Kidney (tissue), 14 donors: ENCODE results near the gene TPP1. TPM values are rescaled to one million over a fixed set of nuclear protein-coding genes. Genes with fewer than 3 reads are reported as not detected.

Experiments
- DNase-seq, 5 donors: peaks; one replicate each; pipeline ENCODE4 v3.0.0-alpha.2; 2013 to 2020
- FAIRE-seq: peaks from 2 replicates; lab custom pipeline; 2012; peaks lifted over from hg19 to GRCh38; lab: Jason Lieb, UNC
- H3K27ac ChIP-seq, 2 donors: one replicate each; pipeline ENCODE4 v1.7.0; 2013; ENCODE audit warnings: low read depth in 2 of 2, low read length in 2 of 2, inconsistent platforms in 1 of 2
- H3K27me3 ChIP-seq: one replicate; pipeline ENCODE4 v1.7.1; 2013; ENCODE audit warnings: low read length, inconsistent platforms; ENCODE audit not compliant: control insufficient read depth, insufficient read depth
- H3K36me3 ChIP-seq, 3 donors: one replicate each; pipeline versions ENCODE4 v1.7.0 to v1.7.1; 2013; ENCODE audit warnings: low read length in 3 of 3, control low read depth in 1 of 3, inconsistent platforms in 1 of 3; ENCODE audit not compliant: insufficient read depth in 3 of 3, control insufficient read depth in 2 of 3
- H3K4me1 ChIP-seq, 3 donors: one replicate each; pipeline versions ENCODE4 v1.7.0 to v1.7.1; 2013; ENCODE audit warnings: low read length in 3 of 3, inconsistent platforms in 1 of 3, low read depth in 1 of 3; ENCODE audit not compliant: control insufficient read depth in 2 of 3, insufficient read depth in 2 of 3
- H3K4me3 ChIP-seq, 3 donors: one replicate each; pipeline versions ENCODE4 v1.7.0 to v1.8.1; 2013; ENCODE audit warnings: low read length in 3 of 3, control low read depth in 1 of 3, inconsistent platforms in 1 of 3
- H3K9ac ChIP-seq, 3 donors: one replicate each; pipeline versions ENCODE4 v1.7.0 to v1.7.1; 2013; ENCODE audit warnings: low read length in 3 of 3, control low read depth in 1 of 3, inconsistent platforms in 1 of 3
- H3K9me3 ChIP-seq, 3 donors: one replicate each; pipeline versions ENCODE4 v1.7.0 to v1.7.1; 2013; ENCODE audit warnings: low read length in 3 of 3, control low read depth in 1 of 3, inconsistent platforms in 1 of 3; ENCODE audit not compliant: control insufficient read depth in 2 of 3, insufficient read depth in 1 of 3
- intact Hi-C: fragments of 100-400 bp; cut with DNase I; formaldehyde crosslinking; loops from one replicate; pipeline ENCODE4 v1.11.1; 2022
- polyA plus RNA-seq: library from polyadenylated mRNA; stranded (reverse); fragments of 350-450 nt; fragmentation: Illumina TruSeq; extraction: RNeasy Lipid Tissue Mini Kit (QIAGEN cat#74804); gene quantifications from one replicate; pipeline ENCODE4 v1.2.3, GENCODE V29; 2014; ENCODE audit warnings: low read depth, low replicate concordance; ENCODE audit not compliant: insufficient read depth
- total RNA-seq: library from RNA; stranded (reverse); fragmentation: NEBNext Ultra II Directional; extraction: Animal tissue kit (Norgen Biotek cat#: 25700); gene quantifications from one replicate; pipeline ENCODE4 v1.2.1, GENCODE V29; 2021
- TF ChIP-seq, protein P1 (sequence below): IDR thresholded peaks from 3 replicates; pipeline ENCODE4 v1.5.1; 2012; ENCODE audit warnings: mild to moderate bottlenecking, moderate library complexity, borderline replicate concordance; ENCODE audit not compliant: insufficient read depth; ENCODE audit errors: extremely low read depth
- donor health status: control.
- donor health status: control.
- donor health status: control.
- donor health status: control.
- donor health status: control.
- donor health status: DM: yes; HTN: yes; CAD: no.
- donor health status: Normal renal cell carcinoma (clear cell type).

TPP1 gene
- total and polyA plus RNA-seq, 2 donors from 2014 or later, result 84.2 to 115 TPM

DNA sequence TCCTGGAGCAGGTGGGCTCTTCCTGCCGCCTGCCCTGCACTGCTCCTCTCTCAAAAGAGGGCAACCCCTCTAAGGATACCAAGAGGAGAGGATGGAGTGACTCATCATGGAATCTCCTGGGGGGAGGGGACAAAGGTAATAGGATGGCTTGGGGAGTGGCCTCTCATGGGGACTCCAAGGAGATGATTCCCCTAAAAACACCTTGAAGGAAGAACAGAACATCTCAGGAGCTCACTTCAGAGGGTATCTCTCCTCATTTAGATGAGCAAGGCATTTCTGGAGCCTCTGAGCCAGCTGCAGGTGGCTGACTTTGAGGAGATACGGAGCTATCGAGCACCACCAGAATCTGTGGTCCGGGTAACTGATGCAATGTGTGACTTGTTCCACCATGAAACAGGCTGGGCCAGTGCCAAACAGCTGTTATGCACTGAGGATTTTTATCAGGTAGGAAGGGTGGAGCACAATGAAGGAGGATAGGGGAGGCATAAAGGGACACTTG is 56.1 kb downstream of the TPP1 start:
- H3K27me3 ChIP-seq, result no peaks in the 10 kb centered on the region
- TF ChIP-seq, protein P1, sequence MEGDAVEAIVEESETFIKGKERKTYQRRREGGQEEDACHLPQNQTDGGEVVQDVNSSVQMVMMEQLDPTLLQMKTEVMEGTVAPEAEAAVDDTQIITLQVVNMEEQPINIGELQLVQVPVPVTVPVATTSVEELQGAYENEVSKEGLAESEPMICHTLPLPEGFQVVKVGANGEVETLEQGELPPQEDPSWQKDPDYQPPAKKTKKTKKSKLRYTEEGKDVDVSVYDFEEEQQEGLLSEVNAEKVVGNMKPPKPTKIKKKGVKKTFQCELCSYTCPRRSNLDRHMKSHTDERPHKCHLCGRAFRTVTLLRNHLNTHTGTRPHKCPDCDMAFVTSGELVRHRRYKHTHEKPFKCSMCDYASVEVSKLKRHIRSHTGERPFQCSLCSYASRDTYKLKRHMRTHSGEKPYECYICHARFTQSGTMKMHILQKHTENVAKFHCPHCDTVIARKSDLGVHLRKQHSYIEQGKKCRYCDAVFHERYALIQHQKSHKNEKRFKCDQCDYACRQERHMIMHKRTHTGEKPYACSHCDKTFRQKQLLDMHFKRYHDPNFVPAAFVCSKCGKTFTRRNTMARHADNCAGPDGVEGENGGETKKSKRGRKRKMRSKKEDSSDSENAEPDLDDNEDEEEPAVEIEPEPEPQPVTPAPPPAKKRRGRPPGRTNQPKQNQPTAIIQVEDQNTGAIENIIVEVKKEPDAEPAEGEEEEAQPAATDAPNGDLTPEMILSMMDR, result no peak
- no peak overlapping the region for H3K27ac ChIP-seq
- H3K9me3 ChIP-seq, result no peaks in the 10 kb centered on the region
- DNase-seq, result no peak
- H3K4me3 ChIP-seq, result no peak overlapping the region
- peaks cover 0 to 2% (median 0%) of the 10 kb centered on the region in 3 donors for H3K4me1 ChIP-seq
- intact Hi-C loops, result no loop called here
- FAIRE-seq, result no peak
- H3K9ac ChIP-seq, result no peak overlapping the region
- no peaks in the 10 kb centered on the region for H3K36me3 ChIP-seq

Other genes with a start within 250 kb of the TPP1 start
- 76.0 TPM for gene SMPD1, start 228.9 kb downstream of the TPP1 start, total RNA-seq
- 155 TPM for gene SMPD1, start 228.9 kb downstream of the TPP1 start, polyA plus RNA-seq
- gene APBB1, start 200.3 kb downstream of the TPP1 start, total RNA-seq, result 43.7 TPM
- 67.2 TPM for gene APBB1, start 200.3 kb downstream of the TPP1 start, polyA plus RNA-seq
- 1.3 TPM for gene HPX, start 178.4 kb downstream of the TPP1 start, total RNA-seq
- 0.88 TPM for gene HPX, start 178.4 kb downstream of the TPP1 start, polyA plus RNA-seq
- gene TRIM3, start 145.5 kb downstream of the TPP1 start, total RNA-seq, result 20.8 TPM
- 10.8 TPM for gene TRIM3, start 145.5 kb downstream of the TPP1 start, polyA plus RNA-seq
- gene ARFIP2, start 138.1 kb downstream of the TPP1 start, total RNA-seq, result 45.6 TPM
- gene ARFIP2, start 138.1 kb downstream of the TPP1 start, polyA plus RNA-seq, result 62.3 TPM
- gene TIMM10B, start 137.9 kb downstream of the TPP1 start, total RNA-seq, result 44.7 TPM
- gene TIMM10B, start 137.9 kb downstream of the TPP1 start, polyA plus RNA-seq, result 34.6 TPM
- 10.1 TPM for gene DNHD1, start 122.1 kb downstream of the TPP1 start, total RNA-seq
- gene DNHD1, start 122.1 kb downstream of the TPP1 start, polyA plus RNA-seq, result 3.5 TPM
- 23.4 TPM for gene RRP8, start 15.8 kb downstream of the TPP1 start, total RNA-seq
- 29.8 TPM for gene RRP8, start 15.8 kb downstream of the TPP1 start, polyA plus RNA-seq
- gene ILK, start 15.6 kb downstream of the TPP1 start, total RNA-seq, result 170 TPM
- gene ILK, start 15.6 kb downstream of the TPP1 start, polyA plus RNA-seq, result 149 TPM
- 136 TPM for gene TAF10, start 7.2 kb downstream of the TPP1 start, total RNA-seq
- 250 TPM for gene TAF10, start 7.2 kb downstream of the TPP1 start, polyA plus RNA-seq
- gene DCHS1, start 36.4 kb upstream of the TPP1 start, total RNA-seq, result 17.0 TPM
- 2.4 TPM for gene DCHS1, start 36.4 kb upstream of the TPP1 start, polyA plus RNA-seq
- 44.0 TPM for gene MRPL17, start 63.9 kb upstream of the TPP1 start, total RNA-seq
- 121 TPM for gene MRPL17, start 63.9 kb upstream of the TPP1 start, polyA plus RNA-seq
- 0.19 TPM for gene OR2AG2, start 152.6 kb upstream of the TPP1 start, total RNA-seq
- not detected for gene OR2AG2, start 152.6 kb upstream of the TPP1 start, polyA plus RNA-seq
- not detected for gene OR2AG1, start 163.6 kb upstream of the TPP1 start, total RNA-seq
- not detected for gene OR2AG1, start 163.6 kb upstream of the TPP1 start, polyA plus RNA-seq
- gene OR6A2, start 180.3 kb upstream of the TPP1 start, total RNA-seq, result 0.25 TPM
- gene OR6A2, start 180.3 kb upstream of the TPP1 start, polyA plus RNA-seq, result not detected
- gene OR10A5, start 226.3 kb upstream of the TPP1 start, total RNA-seq, result not detected
- gene OR10A5, start 226.3 kb upstream of the TPP1 start, polyA plus RNA-seq, result not detected
- not detected for gene OR10A2, start 243.6 kb upstream of the TPP1 start, total RNA-seq
- not detected for gene OR10A2, start 243.6 kb upstream of the TPP1 start, polyA plus RNA-seq